ENCODE measurements around the gene FAM168A. TPM values are rescaled to one million over a fixed set of nuclear protein-coding genes. Genes with fewer than 3 reads are reported as not detected.
"Not testable (repeated sequence)": the region's sequence is repeated elsewhere in the genome, so short reads cannot be mapped to it uniquely, and the experiment has no call there.

FAM168A gene
- total RNA-seq, 1 donor from 2014 or later = 13.0 TPM

DNA sequence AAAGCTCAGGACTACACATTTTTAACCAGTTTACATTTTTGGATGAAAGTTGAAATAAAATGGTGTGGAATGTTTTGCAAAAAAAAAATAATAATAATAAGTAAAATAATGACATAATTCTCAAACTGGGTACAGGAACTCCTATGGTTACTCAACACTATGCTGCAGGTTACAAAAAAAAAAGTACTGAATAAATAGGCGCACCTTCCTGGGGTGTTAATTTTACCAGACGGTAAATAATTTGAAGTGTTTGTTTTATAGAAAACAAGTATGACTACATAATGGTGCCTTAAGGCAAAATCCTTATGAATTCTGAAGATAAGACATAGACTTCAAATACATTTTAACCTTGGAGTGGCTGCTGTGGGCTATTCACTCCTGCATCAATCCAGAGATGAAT lies 145.2 kb downstream of the FAM168A start:
- peaks cover 0 to 6% (median 4%) of the 10 kb centered on the region in 3 donors for H3K4me1 ChIP-seq (ENCODE audit: control insufficient read depth in 3 of 3, insufficient read depth in 3 of 3, low read length in 3 of 3)
- H3K27ac ChIP-seq (ENCODE audit: low read depth, low read length) = no peak overlapping the region
- no peaks in the 10 kb centered on the region for H3K27me3 ChIP-seq (ENCODE audit: control insufficient read depth in 3 of 3, insufficient read depth in 3 of 3, low read length in 3 of 3)
- no peaks in the 10 kb centered on the region for H3K9me3 ChIP-seq (ENCODE audit: control insufficient read depth in 3 of 3, low read length in 3 of 3)
- no peak overlapping the region for H3K4me3 ChIP-seq (ENCODE audit: low read length in 3 of 3)
- H3K36me3 ChIP-seq (ENCODE audit: control insufficient read depth in 3 of 3, insufficient read depth in 3 of 3, low read length in 3 of 3) = no peaks in the 10 kb centered on the region
- H3K9ac ChIP-seq (ENCODE audit: low read depth in 1 of 3, low read length in 3 of 3) = no peak overlapping the region

- H3K4me1 ChIP-seq (ENCODE audit: control insufficient read depth in 3 of 3, insufficient read depth in 3 of 3, low read length in 3 of 3) = peaks cover 0 to 6% (median 4%) of the 10 kb centered on the region in 3 donors
- no peaks in the 10 kb centered on the region for H3K27me3 ChIP-seq (ENCODE audit: control insufficient read depth in 3 of 3, insufficient read depth in 3 of 3, low read length in 3 of 3)
- H3K36me3 ChIP-seq (ENCODE audit: control insufficient read depth in 3 of 3, insufficient read depth in 3 of 3, low read length in 3 of 3) = no peaks in the 10 kb centered on the region
These were observed 146.0 kb downstream of the FAM168A start for GRCh38 chr11:73451896-73452295.

DNA sequence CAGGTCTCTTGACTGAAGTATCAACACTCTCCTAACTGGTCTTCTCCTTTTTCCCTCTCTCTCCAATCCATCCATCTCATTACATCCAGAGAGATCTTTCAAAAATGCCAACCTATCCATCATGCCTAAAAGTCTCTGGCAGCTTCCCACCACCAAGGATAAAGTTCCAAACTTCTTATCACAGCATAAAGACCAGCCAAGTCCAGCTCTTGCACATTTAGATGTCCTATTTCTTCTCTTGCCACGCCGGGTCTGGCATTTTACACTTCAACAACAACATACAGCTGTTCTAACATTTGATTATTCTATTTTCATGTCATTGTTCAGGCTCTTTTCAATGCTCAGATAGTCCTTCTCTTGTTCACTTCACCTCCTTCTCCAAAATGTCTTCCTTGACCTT lies 151.1 kb downstream of the FAM168A start:
- no peak overlapping the region for H3K9ac ChIP-seq (ENCODE audit: low read depth in 1 of 3, low read length in 3 of 3)
- H3K4me1 ChIP-seq (ENCODE audit: control insufficient read depth in 3 of 3, insufficient read depth in 3 of 3, low read length in 3 of 3) = peaks cover 0 to 4% (median 4%) of the 10 kb centered on the region in 3 donors
- H3K27ac ChIP-seq (ENCODE audit: low read depth, low read length) = no peak overlapping the region
- no peaks in the 10 kb centered on the region for H3K36me3 ChIP-seq (ENCODE audit: control insufficient read depth in 3 of 3, insufficient read depth in 3 of 3, low read length in 3 of 3)
- no peaks in the 10 kb centered on the region for H3K9me3 ChIP-seq (ENCODE audit: control insufficient read depth in 3 of 3, low read length in 3 of 3)
- no peaks in the 10 kb centered on the region for H3K27me3 ChIP-seq (ENCODE audit: control insufficient read depth in 3 of 3, insufficient read depth in 3 of 3, low read length in 3 of 3)
- H3K4me3 ChIP-seq (ENCODE audit: low read length in 3 of 3) = no peak overlapping the region

More at GRCh38 chr11:73451896-73452295, 146.0 kb downstream of the FAM168A start:
- H3K27ac ChIP-seq (ENCODE audit: low read depth, low read length) = no peak overlapping the region
- H3K4me3 ChIP-seq (ENCODE audit: low read length in 3 of 3) = no peak overlapping the region
- no peaks in the 10 kb centered on the region for H3K9me3 ChIP-seq (ENCODE audit: control insufficient read depth in 3 of 3, low read length in 3 of 3)
- no peak overlapping the region for H3K9ac ChIP-seq (ENCODE audit: low read depth in 1 of 3, low read length in 3 of 3)

DNA sequence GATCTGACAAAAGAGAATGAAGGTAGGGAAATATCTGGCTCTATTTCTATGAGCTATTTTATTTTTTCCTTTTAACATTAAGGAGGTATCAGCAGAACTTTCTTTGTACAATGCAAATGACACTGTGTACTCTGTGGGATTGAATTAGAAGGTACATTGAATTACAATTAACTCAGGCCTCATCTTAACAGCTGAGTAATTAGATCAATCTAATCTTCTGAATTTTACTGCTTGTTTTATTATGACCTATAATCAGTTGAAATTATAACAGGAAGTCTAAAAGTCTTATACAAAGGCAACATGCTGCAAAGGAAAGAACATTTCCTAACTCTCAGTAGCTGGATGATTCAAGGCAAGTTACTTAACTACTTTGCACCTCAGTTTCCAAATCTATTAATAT lies 151.9 kb downstream of the FAM168A start:
- Histone ChIP-seq H3K9me3 (ENCODE audit: control insufficient read depth in 3 of 3, low read length in 3 of 3) (no peaks in the 10 kb centered on the region), H3K27ac (ENCODE audit: low read depth, low read length) (no peak overlapping the region), H3K36me3 (ENCODE audit: control insufficient read depth in 3 of 3, insufficient read depth in 3 of 3, low read length in 3 of 3) (no peaks in the 10 kb centered on the region), H3K9ac (ENCODE audit: low read depth in 1 of 3, low read length in 3 of 3) (no peak overlapping the region), H3K4me1 (ENCODE audit: control insufficient read depth in 3 of 3, insufficient read depth in 3 of 3, low read length in 3 of 3) (peaks cover 0 to 4% (median 4%) of the 10 kb centered on the region in 3 donors), H3K4me3 (ENCODE audit: low read length in 3 of 3) (no peak overlapping the region), H3K27me3 (ENCODE audit: control insufficient read depth in 3 of 3, insufficient read depth in 3 of 3, low read length in 3 of 3) (no peaks in the 10 kb centered on the region)

DNA sequence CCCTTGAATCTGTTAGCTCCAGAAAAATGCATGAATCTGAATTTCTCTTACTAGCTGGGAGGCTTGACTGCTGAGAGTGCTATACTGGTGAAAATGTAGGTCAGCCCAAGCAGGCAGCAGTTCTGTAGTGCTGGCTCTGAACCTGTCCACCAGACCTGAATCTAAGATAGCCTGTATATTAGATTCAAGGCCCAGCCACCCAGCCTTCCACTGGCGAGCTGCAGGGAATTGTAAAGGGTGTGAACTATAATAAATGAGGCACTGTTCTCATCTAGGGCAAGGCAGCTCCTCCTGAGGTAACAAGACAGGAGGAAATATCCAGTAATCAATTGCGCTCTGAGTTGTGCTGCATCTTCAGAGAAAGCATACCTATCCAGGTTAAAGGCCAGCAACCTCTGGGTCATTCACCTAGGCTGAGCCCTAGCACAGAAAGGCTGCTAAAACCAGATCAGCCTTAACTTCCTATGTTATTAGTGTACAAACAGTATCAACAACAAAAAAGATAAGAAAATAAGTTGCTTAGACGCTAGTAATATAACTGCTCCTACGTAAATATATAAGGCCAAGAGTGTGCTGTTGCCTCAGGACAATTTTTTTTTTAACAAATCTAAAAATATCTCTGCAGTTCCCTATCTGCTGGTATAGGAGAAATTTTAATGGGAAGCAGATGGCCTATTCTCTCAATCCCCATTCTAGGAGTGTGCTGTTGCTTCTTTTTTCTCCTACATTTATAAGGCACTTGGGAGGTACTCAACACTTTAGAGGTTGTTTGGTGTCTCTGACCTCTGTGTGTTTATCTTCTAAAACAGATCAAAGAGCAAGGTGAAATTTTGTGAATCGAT lies 158.7 kb downstream of the FAM168A start:
- Histone ChIP-seq H3K4me1 (ENCODE audit: control insufficient read depth in 3 of 3, insufficient read depth in 3 of 3, low read length in 3 of 3) (peaks cover 3 to 18% (median 4%) of the 10 kb centered on the region in 3 donors), H3K9ac (ENCODE audit: low read depth in 1 of 3, low read length in 3 of 3) (peak overlapping the region in 1 of 3 donors; percentile 44), H3K27me3 (ENCODE audit: control insufficient read depth in 3 of 3, insufficient read depth in 3 of 3, low read length in 3 of 3) (no peaks in the 10 kb centered on the region), H3K4me3 (ENCODE audit: low read length in 3 of 3) (no peak overlapping the region), H3K9me3 (ENCODE audit: control insufficient read depth in 3 of 3, low read length in 3 of 3) (no peaks in the 10 kb centered on the region), H3K36me3 (ENCODE audit: control insufficient read depth in 3 of 3, insufficient read depth in 3 of 3, low read length in 3 of 3) (no peaks in the 10 kb centered on the region), H3K27ac (ENCODE audit: low read depth, low read length) (no peak overlapping the region)

DNA sequence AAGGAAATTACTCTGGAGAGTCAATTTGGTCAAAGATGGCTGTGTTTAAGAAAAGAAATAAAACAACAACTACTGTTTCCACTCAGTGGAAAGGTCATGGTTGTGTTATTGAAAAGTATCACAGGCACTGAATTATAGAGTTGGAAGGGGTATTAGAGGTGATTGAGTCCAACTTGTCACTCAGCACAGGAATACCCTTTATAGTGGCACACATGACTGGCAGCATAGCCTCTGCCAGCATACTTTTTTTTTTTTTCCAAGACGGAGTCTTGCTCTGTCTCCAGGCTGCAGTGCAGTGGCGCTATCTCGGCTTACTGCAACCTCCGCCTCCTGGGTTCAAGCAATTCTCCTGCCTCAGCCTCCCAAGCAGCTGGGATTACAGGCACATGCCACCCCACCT lies 161.1 kb downstream of the FAM168A start:
- H3K9me3 ChIP-seq (ENCODE audit: control insufficient read depth in 3 of 3, low read length in 3 of 3); H3K9ac ChIP-seq (ENCODE audit: low read depth in 1 of 3, low read length in 3 of 3); H3K4me3 ChIP-seq (ENCODE audit: low read length in 3 of 3); H3K27me3 ChIP-seq (ENCODE audit: control insufficient read depth in 3 of 3, insufficient read depth in 3 of 3, low read length in 3 of 3); H3K36me3 ChIP-seq (ENCODE audit: control insufficient read depth in 3 of 3, insufficient read depth in 3 of 3, low read length in 3 of 3); H3K27ac ChIP-seq (ENCODE audit: low read depth, low read length): not testable (repeated sequence)
- peaks cover 3 to 18% (median 4%) of the 10 kb centered on the region in 3 donors for H3K4me1 ChIP-seq (ENCODE audit: control insufficient read depth in 3 of 3, insufficient read depth in 3 of 3, low read length in 3 of 3)

- H3K4me3 ChIP-seq (ENCODE audit: low read length in 3 of 3) = no peak overlapping the region
- peaks cover 0 to 4% (median 0%) of the 10 kb centered on the region in 3 donors for H3K36me3 ChIP-seq (ENCODE audit: control insufficient read depth in 3 of 3, insufficient read depth in 3 of 3, low read length in 3 of 3)
- H3K27me3 ChIP-seq (ENCODE audit: control insufficient read depth in 3 of 3, insufficient read depth in 3 of 3, low read length in 3 of 3) = no peaks in the 10 kb centered on the region
- no peak overlapping the region for H3K9ac ChIP-seq (ENCODE audit: low read depth in 1 of 3, low read length in 3 of 3)
- no peaks in the 10 kb centered on the region for H3K9me3 ChIP-seq (ENCODE audit: control insufficient read depth in 3 of 3, low read length in 3 of 3)
- H3K27ac ChIP-seq (ENCODE audit: low read depth, low read length) = no peak overlapping the region
- H3K4me1 ChIP-seq (ENCODE audit: control insufficient read depth in 3 of 3, insufficient read depth in 3 of 3, low read length in 3 of 3) = peaks cover 2 to 4% (median 3%) of the 10 kb centered on the region in 3 donors
These were observed 166.5 kb downstream of the FAM168A start for GRCh38 chr11:73431396-73431795.

GRCh38 chr11:73430326-73430725 lies 167.6 kb downstream of the FAM168A start:
- peaks cover 4 to 10% (median 7%) of the 10 kb centered on the region in 3 donors for H3K4me1 ChIP-seq (ENCODE audit: control insufficient read depth in 3 of 3, insufficient read depth in 3 of 3, low read length in 3 of 3)
- H3K4me3 ChIP-seq (ENCODE audit: low read length in 3 of 3) = no peak overlapping the region
- no peak overlapping the region for H3K9ac ChIP-seq (ENCODE audit: low read depth in 1 of 3, low read length in 3 of 3)
- H3K27ac ChIP-seq (ENCODE audit: low read depth, low read length) = no peak overlapping the region
- H3K9me3 ChIP-seq (ENCODE audit: control insufficient read depth in 3 of 3, low read length in 3 of 3) = no peaks in the 10 kb centered on the region
- peaks cover 0 to 4% (median 0%) of the 10 kb centered on the region in 3 donors for H3K36me3 ChIP-seq (ENCODE audit: control insufficient read depth in 3 of 3, insufficient read depth in 3 of 3, low read length in 3 of 3)
- H3K27me3 ChIP-seq (ENCODE audit: control insufficient read depth in 3 of 3, insufficient read depth in 3 of 3, low read length in 3 of 3) = no peaks in the 10 kb centered on the region

GRCh38 chr11:73429121-73429750 lies 168.7 kb downstream of the FAM168A start:
- H3K27ac ChIP-seq (ENCODE audit: low read depth, low read length) = no peak overlapping the region
- H3K36me3 ChIP-seq (ENCODE audit: control insufficient read depth in 3 of 3, insufficient read depth in 3 of 3, low read length in 3 of 3) = peaks cover 0 to 4% (median 0%) of the 10 kb centered on the region in 3 donors
- H3K9me3 ChIP-seq (ENCODE audit: control insufficient read depth in 3 of 3, low read length in 3 of 3) = no peaks in the 10 kb centered on the region
- peaks cover 4 to 10% (median 7%) of the 10 kb centered on the region in 3 donors for H3K4me1 ChIP-seq (ENCODE audit: control insufficient read depth in 3 of 3, insufficient read depth in 3 of 3, low read length in 3 of 3)
- H3K9ac ChIP-seq (ENCODE audit: low read depth in 1 of 3, low read length in 3 of 3) = no peak overlapping the region
- H3K27me3 ChIP-seq (ENCODE audit: control insufficient read depth in 3 of 3, insufficient read depth in 3 of 3, low read length in 3 of 3) = no peaks in the 10 kb centered on the region
- no peak overlapping the region for H3K4me3 ChIP-seq (ENCODE audit: low read length in 3 of 3)

- no peaks in the 10 kb centered on the region for H3K9me3 ChIP-seq (ENCODE audit: control insufficient read depth in 3 of 3, low read length in 3 of 3)
- peaks cover 4 to 10% (median 7%) of the 10 kb centered on the region in 3 donors for H3K4me1 ChIP-seq (ENCODE audit: control insufficient read depth in 3 of 3, insufficient read depth in 3 of 3, low read length in 3 of 3)
- H3K27ac ChIP-seq (ENCODE audit: low read depth, low read length) = no peak overlapping the region
- no peaks in the 10 kb centered on the region for H3K27me3 ChIP-seq (ENCODE audit: control insufficient read depth in 3 of 3, insufficient read depth in 3 of 3, low read length in 3 of 3)
- H3K36me3 ChIP-seq (ENCODE audit: control insufficient read depth in 3 of 3, insufficient read depth in 3 of 3, low read length in 3 of 3) = peaks cover 0 to 4% (median 0%) of the 10 kb centered on the region in 3 donors
- no peak overlapping the region for H3K9ac ChIP-seq (ENCODE audit: low read depth in 1 of 3, low read length in 3 of 3)
- no peak overlapping the region for H3K4me3 ChIP-seq (ENCODE audit: low read length in 3 of 3)
These were observed 169.2 kb downstream of the FAM168A start for GRCh38 chr11:73428699-73429098.
